ENCODE results near the gene NUDT16L1. TPM values are rescaled to one million over a fixed set of nuclear protein-coding genes. Genes with fewer than 3 reads are reported as not detected.

The NUDT16L1 gene
- total and polyA plus RNA-seq, 2 of the 13 experiments (the other 11 are each of a cell fraction or from before 2014, with no cell fraction given): 28.0 to 40.5 TPM

DNA sequence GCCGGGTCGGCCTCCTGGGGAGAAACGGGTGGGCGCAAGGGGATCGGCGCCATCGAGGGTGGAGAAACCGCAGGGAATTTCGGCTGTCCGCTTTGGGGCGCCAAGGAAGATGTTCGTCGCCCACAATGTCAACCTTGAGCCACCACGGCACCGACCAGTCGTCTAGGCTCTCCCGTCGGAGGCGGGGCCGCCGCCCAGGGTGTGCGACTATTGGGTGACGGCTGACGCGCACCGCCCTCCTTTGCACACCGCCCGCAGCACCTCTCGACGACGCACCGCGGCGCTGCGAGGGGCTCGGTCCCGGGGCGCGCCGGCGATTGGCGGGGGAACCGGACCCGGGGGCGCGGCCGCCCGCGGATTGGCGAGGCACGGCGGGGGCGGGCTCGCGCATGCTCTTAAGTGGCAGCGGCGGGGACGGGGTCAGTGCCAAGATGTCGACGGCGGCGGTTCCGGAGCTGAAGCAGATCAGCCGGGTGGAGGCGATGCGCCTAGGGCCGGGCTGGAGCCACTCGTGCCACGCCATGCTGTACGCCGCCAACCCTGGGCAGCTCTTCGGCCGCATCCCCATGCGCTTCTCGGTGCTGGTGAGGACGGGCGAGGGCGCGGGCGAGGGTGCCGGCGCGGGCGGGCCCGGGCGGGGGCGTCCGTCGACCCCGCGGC lies at the start of gene NUDT16L1 (continued):
- TF ChIP-seq, protein P1, sequence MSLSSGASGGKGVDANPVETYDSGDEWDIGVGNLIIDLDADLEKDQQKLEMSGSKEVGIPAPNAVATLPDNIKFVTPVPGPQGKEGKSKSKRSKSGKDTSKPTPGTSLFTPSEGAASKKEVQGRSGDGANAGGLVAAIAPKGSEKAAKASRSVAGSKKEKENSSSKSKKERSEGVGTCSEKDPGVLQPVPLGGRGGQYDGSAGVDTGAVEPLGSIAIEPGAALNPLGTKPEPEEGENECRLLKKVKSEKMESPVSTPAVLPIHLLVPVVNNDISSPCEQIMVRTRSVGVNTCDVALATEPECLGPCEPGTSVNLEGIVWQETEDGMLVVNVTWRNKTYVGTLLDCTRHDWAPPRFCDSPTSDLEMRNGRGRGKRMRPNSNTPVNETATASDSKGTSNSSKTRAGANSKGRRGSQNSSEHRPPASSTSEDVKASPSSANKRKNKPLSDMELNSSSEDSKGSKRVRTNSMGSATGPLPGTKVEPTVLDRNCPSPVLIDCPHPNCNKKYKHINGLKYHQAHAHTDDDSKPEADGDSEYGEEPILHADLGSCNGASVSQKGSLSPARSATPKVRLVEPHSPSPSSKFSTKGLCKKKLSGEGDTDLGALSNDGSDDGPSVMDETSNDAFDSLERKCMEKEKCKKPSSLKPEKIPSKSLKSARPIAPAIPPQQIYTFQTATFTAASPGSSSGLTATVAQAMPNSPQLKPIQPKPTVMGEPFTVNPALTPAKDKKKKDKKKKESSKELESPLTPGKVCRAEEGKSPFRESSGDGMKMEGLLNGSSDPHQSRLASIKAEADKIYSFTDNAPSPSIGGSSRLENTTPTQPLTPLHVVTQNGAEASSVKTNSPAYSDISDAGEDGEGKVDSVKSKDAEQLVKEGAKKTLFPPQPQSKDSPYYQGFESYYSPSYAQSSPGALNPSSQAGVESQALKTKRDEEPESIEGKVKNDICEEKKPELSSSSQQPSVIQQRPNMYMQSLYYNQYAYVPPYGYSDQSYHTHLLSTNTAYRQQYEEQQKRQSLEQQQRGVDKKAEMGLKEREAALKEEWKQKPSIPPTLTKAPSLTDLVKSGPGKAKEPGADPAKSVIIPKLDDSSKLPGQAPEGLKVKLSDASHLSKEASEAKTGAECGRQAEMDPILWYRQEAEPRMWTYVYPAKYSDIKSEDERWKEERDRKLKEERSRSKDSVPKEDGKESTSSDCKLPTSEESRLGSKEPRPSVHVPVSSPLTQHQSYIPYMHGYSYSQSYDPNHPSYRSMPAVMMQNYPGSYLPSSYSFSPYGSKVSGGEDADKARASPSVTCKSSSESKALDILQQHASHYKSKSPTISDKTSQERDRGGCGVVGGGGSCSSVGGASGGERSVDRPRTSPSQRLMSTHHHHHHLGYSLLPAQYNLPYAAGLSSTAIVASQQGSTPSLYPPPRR (CRISPR knock-in tag; IDR thresholded peaks at IDR 0.05; ENCODE audit: borderline replicate concordance): no peak
- TF ChIP-seq SIX1 (CRISPR knock-in tag; IDR thresholded peaks at IDR 0.05; ENCODE audit: borderline replicate concordance) (no peak), SOX5 (CRISPR knock-in tag; IDR thresholded peaks at IDR 0.05; ENCODE audit: borderline replicate concordance) (0 out of 2 replicates have a peak, but pooled peaks have one; percentile 12), MAFG (CRISPR knock-in tag; IDR thresholded peaks at IDR 0.05) (no peak), ZNF292 (CRISPR knock-in tag; IDR thresholded peaks at IDR 0.05; ENCODE audit: borderline replicate concordance, low read depth) (no peak), GTF2F1 (IDR thresholded peaks at IDR 0.05; ENCODE audit: low read length) (no peak), NFKBIZ (CRISPR knock-in tag; IDR thresholded peaks at IDR 0.05) (no peak), ZFP90 (CRISPR knock-in tag; IDR thresholded peaks at IDR 0.05; ENCODE audit: borderline replicate concordance) (peak; percentile 17; the same call in 1 of the 2 replicates), FOXA3 (CRISPR knock-in tag; IDR thresholded peaks at IDR 0.05) (no peak), ZNF883 (CRISPR knock-in tag; IDR thresholded peaks at IDR 0.05; ENCODE audit: not compliant biosample characterization) (no peak), KDM6A (CRISPR knock-in tag; IDR thresholded peaks at IDR 0.05; ENCODE audit: low read depth) (no peak), AGO2 (optimal IDR thresholded peaks at IDR 0.05; ENCODE audit: low read depth, low read length) (peak; percentile 86)
- TF ChIP-seq, protein P2, sequence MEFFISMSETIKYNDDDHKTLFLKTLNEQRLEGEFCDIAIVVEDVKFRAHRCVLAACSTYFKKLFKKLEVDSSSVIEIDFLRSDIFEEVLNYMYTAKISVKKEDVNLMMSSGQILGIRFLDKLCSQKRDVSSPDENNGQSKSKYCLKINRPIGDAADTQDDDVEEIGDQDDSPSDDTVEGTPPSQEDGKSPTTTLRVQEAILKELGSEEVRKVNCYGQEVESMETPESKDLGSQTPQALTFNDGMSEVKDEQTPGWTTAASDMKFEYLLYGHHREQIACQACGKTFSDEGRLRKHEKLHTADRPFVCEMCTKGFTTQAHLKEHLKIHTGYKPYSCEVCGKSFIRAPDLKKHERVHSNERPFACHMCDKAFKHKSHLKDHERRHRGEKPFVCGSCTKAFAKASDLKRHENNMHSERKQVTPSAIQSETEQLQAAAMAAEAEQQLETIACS (CRISPR knock-in tag; IDR thresholded peaks at IDR 0.05): no peak; the same call in 1 of the 2 replicates
- TF ChIP-seq, protein P3, sequence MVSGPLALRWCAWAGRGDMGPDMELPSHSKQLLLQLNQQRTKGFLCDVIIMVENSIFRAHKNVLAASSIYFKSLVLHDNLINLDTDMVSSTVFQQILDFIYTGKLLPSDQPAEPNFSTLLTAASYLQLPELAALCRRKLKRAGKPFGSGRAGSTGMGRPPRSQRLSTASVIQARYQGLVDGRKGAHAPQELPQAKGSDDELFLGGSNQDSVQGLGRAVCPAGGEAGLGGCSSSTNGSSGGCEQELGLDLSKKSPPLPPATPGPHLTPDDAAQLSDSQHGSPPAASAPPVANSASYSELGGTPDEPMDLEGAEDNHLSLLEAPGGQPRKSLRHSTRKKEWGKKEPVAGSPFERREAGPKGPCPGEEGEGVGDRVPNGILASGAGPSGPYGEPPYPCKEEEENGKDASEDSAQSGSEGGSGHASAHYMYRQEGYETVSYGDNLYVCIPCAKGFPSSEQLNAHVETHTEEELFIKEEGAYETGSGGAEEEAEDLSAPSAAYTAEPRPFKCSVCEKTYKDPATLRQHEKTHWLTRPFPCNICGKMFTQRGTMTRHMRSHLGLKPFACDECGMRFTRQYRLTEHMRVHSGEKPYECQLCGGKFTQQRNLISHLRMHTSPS (CRISPR knock-in tag; IDR thresholded peaks at IDR 0.05; ENCODE audit: low read depth): no peak
- TF ChIP-seq, protein P4, sequence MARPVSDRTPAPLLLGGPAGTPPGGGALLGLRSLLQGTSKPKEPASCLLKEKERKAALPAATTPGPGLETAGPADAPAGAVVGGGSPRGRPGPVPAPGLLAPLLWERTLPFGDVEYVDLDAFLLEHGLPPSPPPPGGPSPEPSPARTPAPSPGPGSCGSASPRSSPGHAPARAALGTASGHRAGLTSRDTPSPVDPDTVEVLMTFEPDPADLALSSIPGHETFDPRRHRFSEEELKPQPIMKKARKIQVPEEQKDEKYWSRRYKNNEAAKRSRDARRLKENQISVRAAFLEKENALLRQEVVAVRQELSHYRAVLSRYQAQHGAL (CRISPR knock-in tag; IDR thresholded peaks at IDR 0.05; ENCODE audit: not compliant biosample characterization): no peak
- TF ChIP-seq, protein P5, sequence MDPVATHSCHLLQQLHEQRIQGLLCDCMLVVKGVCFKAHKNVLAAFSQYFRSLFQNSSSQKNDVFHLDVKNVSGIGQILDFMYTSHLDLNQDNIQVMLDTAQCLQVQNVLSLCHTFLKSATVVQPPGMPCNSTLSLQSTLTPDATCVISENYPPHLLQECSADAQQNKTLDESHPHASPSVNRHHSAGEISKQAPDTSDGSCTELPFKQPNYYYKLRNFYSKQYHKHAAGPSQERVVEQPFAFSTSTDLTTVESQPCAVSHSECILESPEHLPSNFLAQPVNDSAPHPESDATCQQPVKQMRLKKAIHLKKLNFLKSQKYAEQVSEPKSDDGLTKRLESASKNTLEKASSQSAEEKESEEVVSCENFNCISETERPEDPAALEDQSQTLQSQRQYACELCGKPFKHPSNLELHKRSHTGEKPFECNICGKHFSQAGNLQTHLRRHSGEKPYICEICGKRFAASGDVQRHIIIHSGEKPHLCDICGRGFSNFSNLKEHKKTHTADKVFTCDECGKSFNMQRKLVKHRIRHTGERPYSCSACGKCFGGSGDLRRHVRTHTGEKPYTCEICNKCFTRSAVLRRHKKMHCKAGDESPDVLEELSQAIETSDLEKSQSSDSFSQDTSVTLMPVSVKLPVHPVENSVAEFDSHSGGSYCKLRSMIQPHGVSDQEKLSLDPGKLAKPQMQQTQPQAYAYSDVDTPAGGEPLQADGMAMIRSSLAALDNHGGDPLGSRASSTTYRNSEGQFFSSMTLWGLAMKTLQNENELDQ (CRISPR knock-in tag; IDR thresholded peaks at IDR 0.05; ENCODE audit: borderline replicate concordance): no peak
- TF ChIP-seq, protein P6, sequence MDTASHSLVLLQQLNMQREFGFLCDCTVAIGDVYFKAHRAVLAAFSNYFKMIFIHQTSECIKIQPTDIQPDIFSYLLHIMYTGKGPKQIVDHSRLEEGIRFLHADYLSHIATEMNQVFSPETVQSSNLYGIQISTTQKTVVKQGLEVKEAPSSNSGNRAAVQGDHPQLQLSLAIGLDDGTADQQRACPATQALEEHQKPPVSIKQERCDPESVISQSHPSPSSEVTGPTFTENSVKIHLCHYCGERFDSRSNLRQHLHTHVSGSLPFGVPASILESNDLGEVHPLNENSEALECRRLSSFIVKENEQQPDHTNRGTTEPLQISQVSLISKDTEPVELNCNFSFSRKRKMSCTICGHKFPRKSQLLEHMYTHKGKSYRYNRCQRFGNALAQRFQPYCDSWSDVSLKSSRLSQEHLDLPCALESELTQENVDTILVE (CRISPR knock-in tag; IDR thresholded peaks at IDR 0.05): no peak

All from HepG2 (cell line).